ENCODE data around the gene DCAF15. TPM values are rescaled to one million over a fixed set of nuclear protein-coding genes. Genes with fewer than 3 reads are reported as not detected.

Gene DCAF15
- total and polyA plus RNA-seq, 2 donors (not counting 3 experiments of a cell fraction or from before 2014, with no cell fraction given) = 41.9 to 42.4 TPM

- H3K9ac ChIP-seq (replicated peaks; ENCODE audit: extremely low read depth, insufficient read depth, low read length) = no peak overlapping the region
- peaks cover 0 to 7% of the 10 kb centered on the region in 2 experiments for H3K36me3 ChIP-seq (ENCODE audit: control insufficient read depth in 2 of 2, extremely low read depth in 1 of 2, insufficient read depth in 2 of 2, low read length in 2 of 2)
- DNase-seq (ENCODE audit: low read depth, low spot score) = no peak
- peaks cover 5% of the 10 kb centered on the region for H3K79me2 ChIP-seq (ENCODE audit: control insufficient read depth, insufficient read depth, low read length)
- POLR2A ChIA-PET = interaction anchor here (1.6 kb wide), 1 partner anchor 8 kb away, joined by 4 read pairs; the partner anchor contains the start of gene RFX1
- no peak for TF ChIP-seq FOS (IDR thresholded peaks at IDR 0.05; ENCODE audit: borderline replicate concordance, insufficient read depth, low read length)
- TF ChIP-seq MAX (IDR thresholded peaks at IDR 0.05; ENCODE audit: insufficient read depth, insufficient read length) = no peak
- no peak for TF ChIP-seq POLR2AphosphoS5 (IDR thresholded peaks at IDR 0.05; ENCODE audit: insufficient read depth, low read depth, low read length)
- no peak for TF ChIP-seq EZH2 (IDR thresholded peaks at IDR 0.05; ENCODE audit: borderline replicate concordance, low read depth, low read length, severe bottlenecking)
- no peak for TF ChIP-seq JUN (IDR thresholded peaks at IDR 0.05; ENCODE audit: borderline replicate concordance, insufficient read depth, insufficient read length, low read depth)
- TF ChIP-seq MYC (IDR thresholded peaks at IDR 0.05; ENCODE audit: low read depth, low read length) = no peak
- no peak for TF ChIP-seq POLR2A (IDR thresholded peaks at IDR 0.05; ENCODE audit: low read depth, low read length)
- no peak for TF ChIP-seq CTCF (IDR thresholded peaks at IDR 0.05; ENCODE audit: extremely low read depth in 1 of 2, insufficient read depth in 1 of 2, low read depth in 1 of 2, low read length in 2 of 2)
- no peak for TF ChIP-seq GATA2 (IDR thresholded peaks at IDR 0.05; ENCODE audit: insufficient read depth, insufficient read length, low read depth, low read length)
- H3K27me3 ChIP-seq (ENCODE audit: control insufficient read depth in 2 of 2, insufficient read depth in 2 of 2, low read length in 2 of 2) = no peaks in the 10 kb centered on the region
- BruUV-seq (replicated peaks) = no TSS peak
- no peaks in the 10 kb centered on the region for H3K9me3 ChIP-seq (replicated peaks; ENCODE audit: control insufficient read depth, insufficient read depth, low read length)
- H3K27ac ChIP-seq (ENCODE audit: insufficient read depth, low read depth, low read length) = no peak overlapping the region
- H3K4me2 ChIP-seq (ENCODE audit: insufficient read depth, low read length) = no peak overlapping the region
- CTCF ChIA-PET = interaction anchor here (1.0 to 1.2 kb wide), 4 partner anchors 11 to 61 kb away, joined by 3 to 4 read pairs (median 4); partner anchors contain the start of gene IL27RA
- dilution Hi-C loops (cut with MboI; ENCODE audit: extremely low pct_ligation_motif_present, low sequenced_read_pairs) = no loop called here
- no peak overlapping the region for H3K4me3 ChIP-seq (replicated peaks in 1 of 3; ENCODE audit: insufficient read depth in 1 of 3, low read depth in 1 of 3, low read length in 3 of 3)
- H4K20me1 ChIP-seq (replicated peaks; ENCODE audit: control insufficient read depth, extremely low read depth, insufficient read depth, low read length) = no peaks in the 10 kb centered on the region
- FAIRE-seq = no peak
- H2AFZ ChIP-seq (ENCODE audit: low read depth, low read length) = no peak overlapping the region
- peaks cover 3% of the 10 kb centered on the region for H3K4me1 ChIP-seq (ENCODE audit: control insufficient read depth, extremely low read depth, insufficient read depth, low read length)
- intact Hi-C loops (cut with micrococcal nuclease) = no loop called here
- no peaks in the 10 kb centered on the region for H3K9me1 ChIP-seq (replicated peaks; ENCODE audit: control insufficient read depth, extremely low read depth, insufficient read depth, low read length)
Observed at GRCh38 chr19:13998426-13998825, 46.1 kb downstream of the DCAF15 start.
